GM23338 (cell line): Measurements from ENCODE around the gene PIK3R5.

ENCODE experiments used
- CREB1 ChIP-seq: fragments of 250-450 bp; sonication (Bioruptor Pico); IDR thresholded peaks from 2 replicates; pipeline ENCODE4 v1.5.0; 2020; ENCODE audit warnings: low read depth, mild to moderate bottlenecking, moderate library complexity
- ETS1 ChIP-seq: IDR thresholded peaks from 2 replicates; pipeline ENCODE4 v1.6.1; 2016; ENCODE audit warnings: antibody characterized with exemption
- EZH2 ChIP-seq: fragments of 200-600 bp; sonication (generic); IDR thresholded peaks from one replicate; pipeline ENCODE4 v1.8.0; 2017; ENCODE audit warnings: antibody characterized with exemption, mild to moderate bottlenecking, low read depth; ENCODE audit not compliant: unreplicated experiment
- EZH2phosphoT487 ChIP-seq: fragments of 200-600 bp; sonication (generic); IDR thresholded peaks from one replicate; pipeline ENCODE4 v1.8.1; 2018; ENCODE audit warnings: antibody characterized with exemption; ENCODE audit not compliant: unreplicated experiment
- JUNB ChIP-seq: IDR thresholded peaks from one replicate; pipeline ENCODE4 v1.6.1; 2016; ENCODE audit warnings: antibody characterized with exemption; ENCODE audit not compliant: unreplicated experiment
- NANOG ChIP-seq: IDR thresholded peaks from 2 replicates; pipeline ENCODE4 v1.6.1; 2016; ENCODE audit warnings: antibody characterized with exemption, borderline replicate concordance
- POLR2AphosphoS5 ChIP-seq: IDR thresholded peaks from 2 replicates; pipeline ENCODE4 v1.6.1; 2016; ENCODE audit warnings: antibody characterized with exemption, low read depth
- STAT1 ChIP-seq: IDR thresholded peaks from one replicate; pipeline ENCODE4 v1.6.1; 2016; ENCODE audit warnings: antibody characterized with exemption; ENCODE audit not compliant: unreplicated experiment
- ZNF114 ChIP-seq: fragments of 250-450 bp; sonication (Bioruptor Pico); IDR thresholded peaks from 2 replicates; pipeline ENCODE4 v1.5.0; 2020; ENCODE audit warnings: mild to moderate bottlenecking, moderate library complexity
- ZNF331 ChIP-seq: fragments of 250-450 bp; sonication (Bioruptor Pico); IDR thresholded peaks from 2 replicates; pipeline ENCODE4 v1.5.0; 2020; ENCODE audit warnings: low read depth, mild to moderate bottlenecking, moderate library complexity
- ZNF462 ChIP-seq: fragments of 250-450 bp; sonication (Bioruptor Pico); IDR thresholded peaks from 2 replicates; pipeline ENCODE4 v1.5.0; 2020; ENCODE audit warnings: mild to moderate bottlenecking, moderate library complexity
- TF ChIP-seq, protein P1 (sequence below), 2 experiments: fragments of 200-600 bp in 1 of 2; sonication (generic) in 1 of 2; conservative IDR thresholded peaks; 2 replicates each; pipeline versions ENCODE4 v1.5.1 to v1.6.1; 2016 to 2017; ENCODE audit warnings: antibody characterized with exemption in 2 of 2, low read depth in 2 of 2, mild to moderate bottlenecking in 2 of 2, moderate library complexity in 1 of 2
- TF ChIP-seq, protein P2 (sequence below): IDR thresholded peaks from one replicate; pipeline ENCODE4 v1.6.1; 2018; ENCODE audit warnings: antibody characterized with exemption; ENCODE audit not compliant: unreplicated experiment

DNA sequence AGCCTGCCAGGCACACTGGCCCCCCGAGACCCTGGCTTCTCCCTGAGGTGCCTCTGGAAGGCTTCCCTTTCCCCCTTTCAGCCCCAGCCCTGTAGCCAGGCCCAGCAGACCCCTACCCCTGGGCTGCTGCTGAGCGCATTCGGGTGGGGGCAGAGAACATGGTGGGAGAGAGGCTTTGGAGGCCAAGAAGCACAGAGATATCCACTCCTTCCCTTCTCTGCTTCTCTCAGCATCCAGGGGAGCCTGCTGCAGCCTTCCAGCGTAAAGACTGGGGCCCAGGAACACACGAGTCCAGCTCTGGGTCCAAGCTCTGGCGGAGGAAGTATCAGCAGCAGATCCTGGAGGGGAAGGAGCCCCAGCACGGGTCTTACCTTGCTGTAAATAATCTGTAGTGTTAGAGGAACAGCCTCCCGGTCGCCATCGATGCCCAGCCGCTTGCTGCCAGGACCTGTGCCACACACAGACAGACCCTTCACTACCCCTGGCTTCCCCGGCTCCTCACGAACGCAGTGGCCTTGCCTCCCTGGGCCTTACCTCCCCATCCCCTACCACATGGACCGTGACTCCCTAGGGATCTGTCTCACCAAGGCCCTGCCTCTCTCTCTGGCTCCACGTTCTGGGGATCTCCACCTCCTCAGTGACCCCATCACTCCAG lies 81.0 kb downstream of the PIK3R5 start:
- TF ChIP-seq, protein P1, sequence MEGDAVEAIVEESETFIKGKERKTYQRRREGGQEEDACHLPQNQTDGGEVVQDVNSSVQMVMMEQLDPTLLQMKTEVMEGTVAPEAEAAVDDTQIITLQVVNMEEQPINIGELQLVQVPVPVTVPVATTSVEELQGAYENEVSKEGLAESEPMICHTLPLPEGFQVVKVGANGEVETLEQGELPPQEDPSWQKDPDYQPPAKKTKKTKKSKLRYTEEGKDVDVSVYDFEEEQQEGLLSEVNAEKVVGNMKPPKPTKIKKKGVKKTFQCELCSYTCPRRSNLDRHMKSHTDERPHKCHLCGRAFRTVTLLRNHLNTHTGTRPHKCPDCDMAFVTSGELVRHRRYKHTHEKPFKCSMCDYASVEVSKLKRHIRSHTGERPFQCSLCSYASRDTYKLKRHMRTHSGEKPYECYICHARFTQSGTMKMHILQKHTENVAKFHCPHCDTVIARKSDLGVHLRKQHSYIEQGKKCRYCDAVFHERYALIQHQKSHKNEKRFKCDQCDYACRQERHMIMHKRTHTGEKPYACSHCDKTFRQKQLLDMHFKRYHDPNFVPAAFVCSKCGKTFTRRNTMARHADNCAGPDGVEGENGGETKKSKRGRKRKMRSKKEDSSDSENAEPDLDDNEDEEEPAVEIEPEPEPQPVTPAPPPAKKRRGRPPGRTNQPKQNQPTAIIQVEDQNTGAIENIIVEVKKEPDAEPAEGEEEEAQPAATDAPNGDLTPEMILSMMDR (conservative IDR thresholded peaks at IDR 0.05; ENCODE audit: low read depth in 2 of 2): no peak
- no peak for TF ChIP-seq POLR2AphosphoS5
- no peak for TF ChIP-seq EZH2
- TF ChIP-seq, protein P2, sequence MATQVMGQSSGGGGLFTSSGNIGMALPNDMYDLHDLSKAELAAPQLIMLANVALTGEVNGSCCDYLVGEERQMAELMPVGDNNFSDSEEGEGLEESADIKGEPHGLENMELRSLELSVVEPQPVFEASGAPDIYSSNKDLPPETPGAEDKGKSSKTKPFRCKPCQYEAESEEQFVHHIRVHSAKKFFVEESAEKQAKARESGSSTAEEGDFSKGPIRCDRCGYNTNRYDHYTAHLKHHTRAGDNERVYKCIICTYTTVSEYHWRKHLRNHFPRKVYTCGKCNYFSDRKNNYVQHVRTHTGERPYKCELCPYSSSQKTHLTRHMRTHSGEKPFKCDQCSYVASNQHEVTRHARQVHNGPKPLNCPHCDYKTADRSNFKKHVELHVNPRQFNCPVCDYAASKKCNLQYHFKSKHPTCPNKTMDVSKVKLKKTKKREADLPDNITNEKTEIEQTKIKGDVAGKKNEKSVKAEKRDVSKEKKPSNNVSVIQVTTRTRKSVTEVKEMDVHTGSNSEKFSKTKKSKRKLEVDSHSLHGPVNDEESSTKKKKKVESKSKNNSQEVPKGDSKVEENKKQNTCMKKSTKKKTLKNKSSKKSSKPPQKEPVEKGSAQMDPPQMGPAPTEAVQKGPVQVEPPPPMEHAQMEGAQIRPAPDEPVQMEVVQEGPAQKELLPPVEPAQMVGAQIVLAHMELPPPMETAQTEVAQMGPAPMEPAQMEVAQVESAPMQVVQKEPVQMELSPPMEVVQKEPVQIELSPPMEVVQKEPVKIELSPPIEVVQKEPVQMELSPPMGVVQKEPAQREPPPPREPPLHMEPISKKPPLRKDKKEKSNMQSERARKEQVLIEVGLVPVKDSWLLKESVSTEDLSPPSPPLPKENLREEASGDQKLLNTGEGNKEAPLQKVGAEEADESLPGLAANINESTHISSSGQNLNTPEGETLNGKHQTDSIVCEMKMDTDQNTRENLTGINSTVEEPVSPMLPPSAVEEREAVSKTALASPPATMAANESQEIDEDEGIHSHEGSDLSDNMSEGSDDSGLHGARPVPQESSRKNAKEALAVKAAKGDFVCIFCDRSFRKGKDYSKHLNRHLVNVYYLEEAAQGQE: no peak
- TF ChIP-seq EZH2phosphoT487: no peak
- TF ChIP-seq ZNF114 (CRISPR knock-in tag): no peak
- no peak for TF ChIP-seq ZNF331
- no peak for TF ChIP-seq CREB1 (CRISPR knock-in tag)
- no peak for TF ChIP-seq JUNB
- TF ChIP-seq STAT1: no peak
- TF ChIP-seq ETS1: no peak
- no peak for TF ChIP-seq NANOG
- no peak for TF ChIP-seq ZNF462 (CRISPR knock-in tag)
